ENCODE measurements around the gene CD80.

CD80 gene

GRCh38 chr3:119558626-119559317 is 642 bp downstream of the CD80 start:
- no peak for TF ChIP-seq SNAI2 (CRISPR knock-in tag; IDR thresholded peaks at IDR 0.05)
- no peak for TF ChIP-seq TCF4 (CRISPR knock-in tag; IDR thresholded peaks at IDR 0.05; ENCODE audit: borderline replicate concordance)
- no peak for TF ChIP-seq TSHZ2 (CRISPR knock-in tag; IDR thresholded peaks at IDR 0.05)
- TF ChIP-seq BACH2 (CRISPR knock-in tag; IDR thresholded peaks at IDR 0.05; ENCODE audit: borderline replicate concordance), result no peak
- TF ChIP-seq, protein P1, sequence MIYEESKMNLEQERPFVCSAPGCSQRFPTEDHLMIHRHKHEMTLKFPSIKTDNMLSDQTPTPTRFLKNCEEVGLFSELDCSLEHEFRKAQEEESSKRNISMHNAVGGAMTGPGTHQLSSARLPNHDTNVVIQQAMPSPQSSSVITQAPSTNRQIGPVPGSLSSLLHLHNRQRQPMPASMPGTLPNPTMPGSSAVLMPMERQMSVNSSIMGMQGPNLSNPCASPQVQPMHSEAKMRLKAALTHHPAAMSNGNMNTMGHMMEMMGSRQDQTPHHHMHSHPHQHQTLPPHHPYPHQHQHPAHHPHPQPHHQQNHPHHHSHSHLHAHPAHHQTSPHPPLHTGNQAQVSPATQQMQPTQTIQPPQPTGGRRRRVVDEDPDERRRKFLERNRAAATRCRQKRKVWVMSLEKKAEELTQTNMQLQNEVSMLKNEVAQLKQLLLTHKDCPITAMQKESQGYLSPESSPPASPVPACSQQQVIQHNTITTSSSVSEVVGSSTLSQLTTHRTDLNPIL (CRISPR knock-in tag; IDR thresholded peaks at IDR 0.05; ENCODE audit: low read depth), result no peak
- no peak for TF ChIP-seq ZFP30 (CRISPR knock-in tag; IDR thresholded peaks at IDR 0.05)
- ATAC-seq, result no peak

DNA sequence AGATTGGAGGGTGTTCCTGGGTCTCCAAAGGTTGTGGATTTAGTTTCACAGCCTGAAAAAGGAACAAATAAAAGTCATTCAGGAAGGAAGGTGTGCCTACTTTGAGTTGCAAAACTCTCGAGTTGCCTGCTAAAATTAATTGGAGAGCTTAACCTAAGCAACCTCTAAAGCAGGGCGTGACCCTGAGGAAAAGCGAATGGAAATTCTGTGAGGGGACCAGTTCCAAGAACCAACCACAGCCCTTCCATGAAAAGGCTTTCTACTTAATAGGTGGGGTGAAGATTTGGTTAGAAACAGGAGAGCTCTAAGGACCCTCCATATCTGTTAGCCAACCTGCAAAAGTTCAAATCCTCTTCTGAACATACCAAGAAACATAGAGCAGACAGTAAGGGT is 1.5 kb downstream of the CD80 start:
- no peak for ATAC-seq
- TF ChIP-seq ZNF8 (CRISPR knock-in tag; IDR thresholded peaks at IDR 0.05), result no peak
- no peak for TF ChIP-seq ARNTL (CRISPR knock-in tag; IDR thresholded peaks at IDR 0.05; ENCODE audit: borderline replicate concordance, low read depth)
- TF ChIP-seq ZC3H10 (CRISPR knock-in tag; IDR thresholded peaks at IDR 0.05), result no peak
- TF ChIP-seq CSDC2 (CRISPR knock-in tag; IDR thresholded peaks at IDR 0.05), result no peak
- TF ChIP-seq TCF4 (CRISPR knock-in tag; IDR thresholded peaks at IDR 0.05; ENCODE audit: borderline replicate concordance), result no peak
- TF ChIP-seq OSR1 (CRISPR knock-in tag; IDR thresholded peaks at IDR 0.05), result no peak
- no peak for TF ChIP-seq RARB (CRISPR knock-in tag; IDR thresholded peaks at IDR 0.05)
- no peak for TF ChIP-seq PATZ1 (CRISPR knock-in tag; IDR thresholded peaks at IDR 0.05; ENCODE audit: borderline replicate concordance)
- TF ChIP-seq CSRNP3 (CRISPR knock-in tag; IDR thresholded peaks at IDR 0.05), result no peak
- no peak for TF ChIP-seq TOX (CRISPR knock-in tag; IDR thresholded peaks at IDR 0.05; ENCODE audit: borderline replicate concordance)
- no peak for TF ChIP-seq GLIS3 (CRISPR knock-in tag; IDR thresholded peaks at IDR 0.05)
- TF ChIP-seq ZNF565 (CRISPR knock-in tag; conservative IDR thresholded peaks at IDR 0.05; ENCODE audit: low read depth), result no peak
- no peak for TF ChIP-seq ISL1 (CRISPR knock-in tag; IDR thresholded peaks at IDR 0.05)
- TF ChIP-seq ZFP3 (CRISPR knock-in tag; IDR thresholded peaks at IDR 0.05), result no peak
- TF ChIP-seq ZFP30 (CRISPR knock-in tag; IDR thresholded peaks at IDR 0.05), result no peak
- TF ChIP-seq PPARA (CRISPR knock-in tag; IDR thresholded peaks at IDR 0.05; ENCODE audit: borderline replicate concordance), result no peak
- no peak for TF ChIP-seq SNAI2 (CRISPR knock-in tag; IDR thresholded peaks at IDR 0.05)
- no peak for TF ChIP-seq ZNF70 (CRISPR knock-in tag; IDR thresholded peaks at IDR 0.05)
- TF ChIP-seq BACH2 (CRISPR knock-in tag; IDR thresholded peaks at IDR 0.05; ENCODE audit: borderline replicate concordance), result no peak
- TF ChIP-seq ESRRG (CRISPR knock-in tag; IDR thresholded peaks at IDR 0.05), result no peak

GRCh38 chr3:119557192-119557876 is 2.1 kb downstream of the CD80 start:
- TF ChIP-seq ZNF8 (CRISPR knock-in tag; IDR thresholded peaks at IDR 0.05) (no peak), ZNF70 (CRISPR knock-in tag; IDR thresholded peaks at IDR 0.05) (no peak), CSRNP3 (CRISPR knock-in tag; IDR thresholded peaks at IDR 0.05) (no peak), PATZ1 (CRISPR knock-in tag; IDR thresholded peaks at IDR 0.05; ENCODE audit: borderline replicate concordance) (no peak), GLIS3 (CRISPR knock-in tag; IDR thresholded peaks at IDR 0.05) (no peak), ZFP3 (CRISPR knock-in tag; IDR thresholded peaks at IDR 0.05) (no peak), POU6F1 (CRISPR knock-in tag; IDR thresholded peaks at IDR 0.05; ENCODE audit: borderline replicate concordance, low read depth) (no peak)
- no peak for ATAC-seq
